ENCODE measurements around the gene HOXA7. TPM values are rescaled to one million over a fixed set of nuclear protein-coding genes. Genes with fewer than 3 reads are reported as not detected.

HOXA7 gene
- total RNA-seq, 3 donors from 2014 or later, result 4.6 to 8.8 (median 6.2) TPM

GRCh38 chr7:27117887-27118491 lies 38.5 kb downstream of the HOXA7 start:
- H3K9me3 ChIP-seq, result no peaks in the 10 kb centered on the region
- H3K4me3 ChIP-seq, result peak overlapping the region; percentile 2 to 90 (median 73)
- peak in 1 of 2 donors; percentile 14 for DNase-seq (ENCODE audit: low spot score in 2 of 2)
- TF ChIP-seq POLR2AphosphoS5 (IDR thresholded peaks at IDR 0.05) (no peak), CTCF (IDR thresholded peaks at IDR 0.05) (no peak), POLR2A (IDR thresholded peaks at IDR 0.05) (no peak)
- intact Hi-C loops (cut with DNase I; ENCODE audit: low total_unique reads), result no loop called here
- H3K36me3 ChIP-seq, result no peaks in the 10 kb centered on the region
- no peaks in the 10 kb centered on the region for H3K27me3 ChIP-seq
- peak overlapping the region; percentile 98 to 100 for H3K27ac ChIP-seq
- peaks cover 0 to 3% of the 10 kb centered on the region in 2 donors for H3K4me1 ChIP-seq

GRCh38 chr7:27116962-27117886 lies 39.3 kb downstream of the HOXA7 start:
- Histone ChIP-seq H3K27me3 (no peaks in the 10 kb centered on the region), H3K36me3 (no peaks in the 10 kb centered on the region), H3K4me1 (peaks cover 0 to 3% of the 10 kb centered on the region in 2 donors), H3K27ac (peak overlapping the region; percentile 98 to 100), H3K9me3 (no peaks in the 10 kb centered on the region), H3K4me3 (peak overlapping the region; percentile 2 to 90 (median 73))
- DNase-seq (ENCODE audit: low spot score in 2 of 2), result no peak
- no peak for TF ChIP-seq POLR2A (IDR thresholded peaks at IDR 0.05)
- TF ChIP-seq POLR2AphosphoS5 (IDR thresholded peaks at IDR 0.05), result no peak
- TF ChIP-seq CTCF (IDR thresholded peaks at IDR 0.05), result no peak
- intact Hi-C loops (cut with DNase I; ENCODE audit: low total_unique reads), result no loop called here

- no peaks in the 10 kb centered on the region for H3K27me3 ChIP-seq
- TF ChIP-seq CTCF (IDR thresholded peaks at IDR 0.05), result no peak
- TF ChIP-seq POLR2A (IDR thresholded peaks at IDR 0.05), result no peak
- no peak for TF ChIP-seq POLR2AphosphoS5 (IDR thresholded peaks at IDR 0.05)
- no peaks in the 10 kb centered on the region for H3K9me3 ChIP-seq
- H3K4me1 ChIP-seq, result peaks cover 0 to 3% of the 10 kb centered on the region in 2 donors
- DNase-seq (ENCODE audit: low spot score in 2 of 2), result peak in 1 of 2 donors; percentile 20
- H3K36me3 ChIP-seq, result no peaks in the 10 kb centered on the region
- intact Hi-C loops (cut with DNase I; ENCODE audit: low total_unique reads), result no loop called here
- peak overlapping the region; percentile 28 to 90 (median 73) for H3K4me3 ChIP-seq
- peak overlapping the region; percentile 98 to 100 for H3K27ac ChIP-seq
Measured at GRCh38 chr7:27116031-27116961, 40.2 kb downstream of the HOXA7 start.

- peak in 2 of 3 donors; percentile 33 to 41 for TF ChIP-seq POLR2AphosphoS5 (IDR thresholded peaks at IDR 0.05)
- TF ChIP-seq POLR2A (IDR thresholded peaks at IDR 0.05), result no peak
- H3K9me3 ChIP-seq, result no peaks in the 10 kb centered on the region
- intact Hi-C loops (cut with DNase I; ENCODE audit: low total_unique reads), result no loop called here
- H3K27ac ChIP-seq, result peak overlapping the region; percentile 98 to 100
- peak in 1 of 2 donors; percentile 69 for DNase-seq (ENCODE audit: low spot score in 2 of 2)
- no peaks in the 10 kb centered on the region for H3K27me3 ChIP-seq
- H3K4me3 ChIP-seq, result peak overlapping the region; percentile 28 to 90 (median 73)
- H3K4me1 ChIP-seq, result peaks cover 0 to 3% of the 10 kb centered on the region in 2 donors
- H3K36me3 ChIP-seq, result no peaks in the 10 kb centered on the region
Measured at GRCh38 chr7:27115221-27116026, 41.1 kb downstream of the HOXA7 start.
